ENCODE measurements around the gene ERC1. TPM values are rescaled to one million over a fixed set of nuclear protein-coding genes. Genes with fewer than 3 reads are reported as not detected.

ERC1 gene
- total RNA-seq, 1 experiment from 2014 or later, result 40.4 TPM

- no TSS peak for BruUV-seq (replicated peaks)
- CTCF ChIA-PET, result no interaction called here
Measured at GRCh38 chr12:1436015-1436414, 445.0 kb downstream of the ERC1 start.

GRCh38 chr12:1436981-1437380, 446.0 kb downstream of the ERC1 start:
- intact Hi-C loops (cut with micrococcal nuclease; ENCODE audit: unreplicated experiment), result no loop called here
- ATAC-seq, result no peak
- H3K9me3 ChIP-seq (ENCODE audit: control insufficient read depth, insufficient read depth, low read depth, low read length), result no peaks in the 10 kb centered on the region
- H3K27me3 ChIP-seq (ENCODE audit: control insufficient read depth, insufficient read depth, low read length), result no peaks in the 10 kb centered on the region
- TF ChIP-seq POLR2AphosphoS5 (IDR thresholded peaks at IDR 0.05; ENCODE audit: low read depth, low read length) (no peak), SIN3A (IDR thresholded peaks at IDR 0.05; ENCODE audit: borderline replicate concordance, insufficient read depth, low read depth, low read length) (no peak), REST (IDR thresholded peaks at IDR 0.05; ENCODE audit: insufficient read depth in 1 of 2, low read depth in 2 of 2, low read length in 1 of 2) (no peak), CTCF (IDR thresholded peaks at IDR 0.05) (no peak), TCF7L2 (IDR thresholded peaks at IDR 0.05; ENCODE audit: low read depth, low read length) (no peak)
- H3K4me3 ChIP-seq (ENCODE audit: low read depth in 2 of 2, low read length in 2 of 2), result no peak overlapping the region
- ChIA-PET CTCF (no interaction called here), POLR2A (no interaction called here)
- in situ Hi-C loops (cut with HindIII; ENCODE audit: low pct_unique_long_range_greater_than_20kb, low sequenced_read_pairs), result no loop called here
- no peak overlapping the region for H3K27ac ChIP-seq (ENCODE audit: low read length)
- no peaks in the 10 kb centered on the region for H3K4me1 ChIP-seq (ENCODE audit: control insufficient read depth, insufficient read depth, low read length)
- DNase-seq (ENCODE audit: low read depth, low spot score), result no peak
- no peaks in the 10 kb centered on the region for H3K36me3 ChIP-seq (ENCODE audit: control insufficient read depth, insufficient read depth, low read length)
- BruUV-seq (replicated peaks), result no TSS peak

More at GRCh38 chr12:1436015-1436414, 445.0 kb downstream of the ERC1 start:
- no peak overlapping the region for H3K4me3 ChIP-seq (ENCODE audit: low read depth in 2 of 2, low read length in 2 of 2)
- ATAC-seq (no peak), DNase-seq (ENCODE audit: low read depth, low spot score) (no peak)
- no peaks in the 10 kb centered on the region for H3K9me3 ChIP-seq (ENCODE audit: control insufficient read depth, insufficient read depth, low read depth, low read length)
- in situ Hi-C loops (cut with HindIII; ENCODE audit: low pct_unique_long_range_greater_than_20kb, low sequenced_read_pairs) (no loop called here), intact Hi-C loops (cut with micrococcal nuclease; ENCODE audit: unreplicated experiment) (no loop called here)
- no peaks in the 10 kb centered on the region for H3K36me3 ChIP-seq (ENCODE audit: control insufficient read depth, insufficient read depth, low read length)
- H3K27ac ChIP-seq (ENCODE audit: low read length), result no peak overlapping the region
- no peak for TF ChIP-seq CTCF (IDR thresholded peaks at IDR 0.05)
- TF ChIP-seq REST (IDR thresholded peaks at IDR 0.05; ENCODE audit: insufficient read depth in 1 of 2, low read depth in 2 of 2, low read length in 1 of 2), result no peak
- TF ChIP-seq TCF7L2 (IDR thresholded peaks at IDR 0.05; ENCODE audit: low read depth, low read length), result no peak
- POLR2A ChIA-PET, result no interaction called here
- H3K27me3 ChIP-seq (ENCODE audit: control insufficient read depth, insufficient read depth, low read length), result no peaks in the 10 kb centered on the region
- H3K4me1 ChIP-seq (ENCODE audit: control insufficient read depth, insufficient read depth, low read length), result no peaks in the 10 kb centered on the region
